MCF 10A (cell line): ENCODE results near the gene TXLNG. TPM values are rescaled to one million over a fixed set of nuclear protein-coding genes. Genes with fewer than 3 reads are reported as not detected.
"Not testable (repeated sequence)": the region's sequence is repeated elsewhere in the genome, so short reads cannot be mapped to it uniquely, and the experiment has no call there.

Experiments used
- BruUV-seq: library from RNA; stranded (reverse); fragments of 400-500 nt; replicated peaks from 2 replicates; lab custom pipeline; 2021; lab: Mats Ljungman, UMichigan
- CTCF ChIA-PET: fragments of 300-600 bp; sonication (Branson Sonifier 250); formaldehyde crosslinking; extraction: SDS; loops from one replicate; lab custom pipeline; 2021; ENCODE audit warnings: antibody characterized with exemption, inconsistent platforms; lab: Yijun Ruan, JAX
- POLR2A ChIA-PET: fragments of 300-600, 350-650 bp; sonication (Branson Sonifier 250); formaldehyde crosslinking; extraction: SDS; loops from one replicate; lab custom pipeline; 2020; ENCODE audit warnings: antibody characterized with exemption, inconsistent platforms; lab: Yijun Ruan, JAX
- DNase-seq: peaks from one replicate; pipeline ENCODE4 v3.0.0-alpha.2; 2018; ENCODE audit not compliant: unreplicated experiment
- H3K27ac Mint-ChIP-seq: one replicate; pipeline ENCODE4 v1.8.0; 2022; ENCODE audit warnings: mild to moderate bottlenecking, low read depth, mixed read lengths; ENCODE audit not compliant: unreplicated experiment
- H3K27me3 Mint-ChIP-seq: one replicate; pipeline ENCODE4 v1.8.0; 2022; ENCODE audit warnings: mixed read lengths; ENCODE audit not compliant: insufficient read depth, unreplicated experiment
- H3K36me3 Mint-ChIP-seq: one replicate; pipeline ENCODE4 v1.8.0; 2022; ENCODE audit warnings: mild to moderate bottlenecking, moderate library complexity, mixed read lengths; ENCODE audit not compliant: insufficient read depth, unreplicated experiment
- H3K4me1 Mint-ChIP-seq: one replicate; pipeline ENCODE4 v1.8.0; 2022; ENCODE audit warnings: mixed read lengths; ENCODE audit not compliant: insufficient read depth, unreplicated experiment
- H3K4me3 Mint-ChIP-seq: one replicate; pipeline ENCODE4 v1.8.0; 2022; ENCODE audit warnings: mild to moderate bottlenecking, moderate library complexity, mixed read lengths; ENCODE audit not compliant: unreplicated experiment
- H3K9me3 Mint-ChIP-seq: one replicate; pipeline ENCODE4 v1.8.0; 2022; ENCODE audit warnings: mixed read lengths; ENCODE audit not compliant: unreplicated experiment
- CTCF ChIP-seq: fragments of 200-600 bp; IDR thresholded peaks from one replicate; pipeline ENCODE4 v1.8.0; 2022; ENCODE audit warnings: antibody characterized with exemption, mild to moderate bottlenecking; ENCODE audit not compliant: unreplicated experiment
- intact Hi-C: fragments of 100-400 bp; cut with micrococcal nuclease; formaldehyde crosslinking; loops from 2 replicates; pipeline ENCODE4 v1.14.1; 2022
- total RNA-seq: library from RNA; stranded (reverse); gene quantifications from 2 replicates; pipeline ENCODE4 v1.2.3, GENCODE V29; 2022

The TXLNG gene
- total RNA-seq, 1 experiment from 2014 or later = 43.2 TPM

- TF ChIP-seq CTCF = no peak
- no peak overlapping the region for H3K4me3 Mint-ChIP-seq
- H3K4me1 Mint-ChIP-seq = no peaks in the 10 kb centered on the region
- H3K27ac Mint-ChIP-seq = no peak overlapping the region
- no TSS peak for BruUV-seq
- H3K36me3 Mint-ChIP-seq = peaks cover 86% of the 10 kb centered on the region
- CTCF ChIA-PET = interaction anchor here (0.6 kb wide), 1 partner anchor 297 kb away, joined by 3 read pairs; no protein-coding TSS in a partner anchor
- H3K27me3 Mint-ChIP-seq = no peaks in the 10 kb centered on the region
- DNase-seq = no peak
- POLR2A ChIA-PET = interaction anchor here (1.0 kb wide), 1 partner anchor 9 kb away, joined by 3 read pairs; no protein-coding TSS in a partner anchor
- no peaks in the 10 kb centered on the region for H3K9me3 Mint-ChIP-seq
- intact Hi-C loops = no loop called here
Measured at GRCh38 chrX:16750136-16750535, 36.1 kb upstream of the TXLNG start.

DNA sequence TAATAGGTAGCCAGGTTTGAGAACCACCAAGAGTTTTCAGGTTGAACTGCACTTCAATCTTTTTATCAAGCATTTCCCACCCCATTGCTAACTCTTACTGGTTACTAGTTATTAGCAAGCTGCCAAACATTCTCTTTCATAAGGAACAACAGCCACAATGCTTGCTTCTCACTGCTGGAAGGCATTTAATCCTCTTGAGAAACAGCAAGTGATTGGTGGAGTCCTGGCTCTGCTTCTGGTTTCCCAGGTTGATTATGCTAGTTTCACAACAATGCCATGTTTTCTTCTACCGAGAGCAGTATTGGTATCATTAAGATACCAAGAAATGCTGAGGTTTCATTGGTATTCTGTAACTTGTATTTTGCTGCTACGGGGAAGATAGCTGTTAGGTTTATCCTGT is 32.2 kb upstream of the TXLNG start:
- H3K36me3 Mint-ChIP-seq = peaks cover 91% of the 10 kb centered on the region
- H3K27me3 Mint-ChIP-seq = no peaks in the 10 kb centered on the region
- CTCF ChIA-PET = no interaction called here
- TF ChIP-seq CTCF = no peak
- BruUV-seq = no TSS peak
- intact Hi-C loops = no loop called here
- DNase-seq = no peak
- H3K27ac Mint-ChIP-seq = no peak overlapping the region
- H3K4me3 Mint-ChIP-seq = no peak overlapping the region
- H3K9me3 Mint-ChIP-seq = no peaks in the 10 kb centered on the region
- H3K4me1 Mint-ChIP-seq = no peaks in the 10 kb centered on the region
- POLR2A ChIA-PET = interaction anchor here (0.6 to 1.5 kb wide), 2 partner anchors 34 to 36 kb away, joined by 3 to 6 read pairs; partner anchors contain the start of gene SYAP1

- CTCF ChIA-PET = interaction anchor here (0.7 kb wide), 1 partner anchor 43 kb away, joined by 3 read pairs; no protein-coding TSS in a partner anchor
- no peak for DNase-seq
- Mint-ChIP-seq H3K27ac (no peak overlapping the region), H3K27me3 (no peaks in the 10 kb centered on the region), H3K36me3 (peaks cover 96% of the 10 kb centered on the region), H3K4me1 (no peaks in the 10 kb centered on the region), H3K4me3 (no peak overlapping the region), H3K9me3 (no peaks in the 10 kb centered on the region)
- POLR2A ChIA-PET = interaction anchor here (1.1 to 2.5 kb wide), 2 partner anchors 10 to 15 kb away, joined by 5 to 9 read pairs; no protein-coding TSS in a partner anchor
- no peak for TF ChIP-seq CTCF
- intact Hi-C loops = no loop called here
- no TSS peak for BruUV-seq
Measured at GRCh38 chrX:16756724-16757123, 29.5 kb upstream of the TXLNG start.

DNA sequence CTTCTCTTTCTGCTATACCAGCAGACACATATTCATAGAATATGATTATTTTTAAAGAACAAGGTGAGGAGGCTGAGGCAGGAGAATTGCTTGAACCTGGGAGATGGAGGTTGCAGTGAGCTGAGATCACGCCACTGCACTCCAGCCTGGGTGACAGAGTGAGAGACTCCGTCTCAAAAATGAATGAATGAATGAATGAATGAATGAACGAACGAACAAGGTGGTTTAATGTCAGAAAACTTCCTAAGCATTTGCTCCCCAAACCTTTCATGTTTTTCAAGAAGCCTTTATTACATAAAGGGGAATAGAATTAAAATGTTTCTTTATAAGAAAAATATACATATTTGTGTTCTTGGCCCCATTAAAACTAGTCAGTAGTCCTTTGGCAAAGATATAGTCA is 24.8 kb upstream of the TXLNG start:
- peaks cover 62% of the 10 kb centered on the region for H3K36me3 Mint-ChIP-seq
- H3K27me3 Mint-ChIP-seq, POLR2A ChIA-PET, DNase-seq, intact Hi-C loops, H3K9me3 Mint-ChIP-seq, H3K4me3 Mint-ChIP-seq, BruUV-seq, H3K27ac Mint-ChIP-seq, CTCF ChIA-PET, H3K4me1 Mint-ChIP-seq: not testable (repeated sequence)
